ENCODE results near the gene TIAM2. TPM values are rescaled to one million over a fixed set of nuclear protein-coding genes. Genes with fewer than 3 reads are reported as not detected.

The TIAM2 gene
- total and polyA plus RNA-seq, 10 of the 15 experiments (the other 5 are each of a cell fraction or from before 2014, with no cell fraction given): 1.1 to 10.5 (median 2.3) TPM

GRCh38 chr6:154977588-154977987, 17.5 kb upstream of the TIAM2 start:
- H3K4me3 ChIP-seq: no peak overlapping the region
- no TSS peak for BruUV-seq (replicated peaks)
- ChIA-PET RAD21 (ENCODE audit: unreplicated experiment) (no interaction called here), SMC1A (ENCODE audit: uncharacterized antibody, unreplicated experiment) (no interaction called here), CTCF (no interaction called here), POLR2A (no interaction called here)
- FAIRE-seq (no peak), DNase-seq (ENCODE audit: low read depth, low spot score) (no peak), ATAC-seq (no peak)
- no peak for TF ChIP-seq SMAD1 (IDR thresholded peaks at IDR 0.05; ENCODE audit: low read depth, partially characterized antibody)
- TF ChIP-seq HCFC1 (IDR thresholded peaks at IDR 0.05; ENCODE audit: low read length): no peak
- no peak for TF ChIP-seq NFYB (IDR thresholded peaks at IDR 0.05; ENCODE audit: insufficient read depth, low read depth, low read length)
- TF ChIP-seq MTA3 (IDR thresholded peaks at IDR 0.05; ENCODE audit: borderline replicate concordance, low read length): no peak
- TF ChIP-seq YBX1 (IDR thresholded peaks at IDR 0.05): no peak
- no peak for TF ChIP-seq CREB1 (IDR thresholded peaks at IDR 0.05; ENCODE audit: low read depth)
- TF ChIP-seq SMAD5 (IDR thresholded peaks at IDR 0.05; ENCODE audit: low read depth): no peak
- no peak for TF ChIP-seq STAT3 (IDR thresholded peaks at IDR 0.05; ENCODE audit: low read depth, low read length)
- in situ Hi-C loops (cut with MboI): no loop called here
- 98% methylated on average over 5 of the region's 5 CpGs for WGBS (ENCODE audit: insufficient coverage, insufficient replicate concordance, low lambda C conversion rate, missing lambda C conversion rate)
- no peak overlapping the region for H3K9ac ChIP-seq (ENCODE audit: control insufficient read depth, insufficient read depth, low read length)
- H4K20me1 ChIP-seq (ENCODE audit: control insufficient read depth, insufficient read depth): no peaks in the 10 kb centered on the region
- intact Hi-C loops (cut with micrococcal nuclease; ENCODE audit: unreplicated experiment): no loop called here
- no peaks in the 10 kb centered on the region for H3K79me2 ChIP-seq (ENCODE audit: control insufficient read depth, insufficient read depth, low read length)
- H3K36me3 ChIP-seq (ENCODE audit: control insufficient read depth in 2 of 2, insufficient read depth in 2 of 2, low read length in 1 of 2): no peaks in the 10 kb centered on the region
- no peaks in the 10 kb centered on the region; the same call in 2 of the 3 replicates for H3K9me3 ChIP-seq (replicated peaks; ENCODE audit: control insufficient read depth, insufficient read depth, low read length)
- no peak overlapping the region for H3K27ac ChIP-seq (ENCODE audit: control insufficient read depth, insufficient read depth)
- peaks cover 5% of the 10 kb centered on the region; the same call in 1 of the 2 replicates for H3K4me1 ChIP-seq (ENCODE audit: control insufficient read depth, insufficient read depth, low read length)
- no peak overlapping the region for H2AFZ ChIP-seq (ENCODE audit: control insufficient read depth, low read depth, low read length)
- no peak overlapping the region for H3K4me2 ChIP-seq (ENCODE audit: control insufficient read depth, insufficient read depth)
- no peaks in the 10 kb centered on the region for H3K27me3 ChIP-seq (replicated peaks in 1 of 2; ENCODE audit: control insufficient read depth in 2 of 2, insufficient read depth in 2 of 2, low read length in 1 of 2)

Data from GM12878 (cell line).